Measurements from ENCODE around the gene PDZRN3.

The PDZRN3 gene

DNA sequence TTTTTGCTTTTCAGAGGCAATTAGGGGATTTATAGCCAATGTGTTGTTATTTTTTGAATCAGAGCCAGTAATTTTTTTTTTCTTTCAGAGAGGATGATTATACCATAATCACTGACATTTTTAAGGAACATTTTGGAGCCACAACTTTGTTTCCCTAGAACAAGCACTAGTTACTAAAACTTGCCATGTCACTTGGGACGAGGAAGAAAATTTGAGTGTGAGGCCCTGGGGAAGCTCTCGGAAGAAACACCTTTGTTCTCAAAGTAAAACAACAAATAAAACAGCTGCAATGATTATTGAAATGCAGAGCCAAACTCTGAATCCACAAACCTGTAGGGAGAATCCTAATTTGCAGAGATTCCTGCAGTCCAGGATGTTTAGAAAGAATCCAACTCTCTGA is 69.7 kb downstream of the PDZRN3 start:
- DNase-seq, result no peak

DNA sequence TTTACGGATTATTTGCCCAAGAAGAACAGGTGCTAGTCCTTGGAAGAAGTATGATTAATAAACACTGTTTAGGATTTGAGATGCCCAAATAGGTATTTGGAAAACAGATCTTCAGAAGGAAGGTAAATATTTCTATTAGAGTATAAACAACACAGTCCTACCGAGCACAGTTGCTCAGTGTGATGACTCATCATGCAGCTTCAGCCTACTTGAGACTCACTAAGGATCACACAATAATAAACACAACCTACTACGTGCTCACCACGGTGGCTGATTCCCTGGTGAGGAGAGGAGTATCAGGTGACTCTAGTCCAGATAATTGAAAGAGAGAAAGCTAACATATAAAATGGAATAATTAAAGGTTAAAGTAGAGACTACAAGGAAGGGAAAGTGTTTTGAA is 72.0 kb downstream of the PDZRN3 start:
- no peak for DNase-seq

- no peak for DNase-seq
Measured at GRCh38 chr3:73550032-73550431, 74.7 kb downstream of the PDZRN3 start.

GRCh38 chr3:73549051-73549600 is 75.6 kb downstream of the PDZRN3 start:
- no peak for DNase-seq

DNA sequence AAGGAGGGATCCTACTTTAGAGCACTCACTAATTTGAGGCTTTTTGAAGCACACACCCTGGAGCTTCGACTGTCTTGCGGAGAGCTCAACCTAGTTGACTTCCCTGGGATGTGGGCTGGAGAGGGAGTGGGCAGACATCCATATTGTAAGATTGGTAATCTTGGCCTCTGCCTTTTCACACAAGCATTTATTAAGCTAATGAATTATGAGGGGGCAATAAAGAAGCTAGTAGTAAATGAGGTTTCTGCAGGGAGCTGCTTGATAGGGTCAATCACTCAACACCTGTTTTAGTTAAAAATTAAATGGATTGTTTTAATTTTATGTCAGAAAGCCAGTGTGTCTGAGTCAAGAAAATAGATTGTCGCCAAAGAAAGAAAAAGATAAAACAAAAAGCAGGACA is 76.3 kb downstream of the PDZRN3 start:
- DNase-seq, result no peak

DNA sequence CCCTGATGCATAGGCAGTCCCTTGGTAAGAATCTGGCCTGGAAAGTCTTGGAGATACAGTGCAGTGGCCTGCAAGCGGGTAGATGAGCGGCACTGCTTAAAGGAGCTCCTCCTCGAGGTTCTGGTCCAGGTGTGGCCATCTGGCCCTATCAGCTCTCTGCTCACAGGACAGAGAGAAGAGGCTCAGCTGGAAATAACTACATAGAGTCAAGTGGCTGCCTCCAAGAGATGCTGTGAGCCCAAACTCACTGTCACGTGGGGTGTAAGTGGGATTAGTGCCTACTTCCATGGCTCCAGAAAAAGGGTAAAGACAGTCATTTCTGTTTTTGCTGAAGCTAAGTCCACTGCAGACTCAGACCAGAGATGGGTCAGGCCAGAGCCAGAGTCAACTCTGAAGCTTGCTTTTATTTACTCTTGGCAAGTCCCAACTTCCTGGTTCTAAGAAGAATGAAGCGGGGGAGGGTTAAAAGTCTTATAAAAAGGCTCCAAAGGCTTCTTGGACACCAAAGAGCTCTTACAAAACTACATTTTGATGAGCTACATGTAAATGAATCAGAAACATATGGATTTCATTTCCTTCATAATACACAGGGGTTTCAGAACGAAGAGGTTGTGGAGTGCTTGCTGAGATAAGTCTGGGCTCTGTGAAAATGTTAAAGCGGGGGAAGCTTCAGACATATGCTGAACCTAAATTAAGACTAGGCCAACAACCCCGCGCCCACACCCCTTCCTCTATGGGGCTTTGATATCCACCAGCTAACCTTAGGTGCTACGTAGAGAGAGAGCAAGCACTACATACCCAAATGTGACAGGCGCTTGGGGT is 77.1 kb downstream of the PDZRN3 start:
- DNase-seq, result no peak

GRCh38 chr3:73546961-73547360 is 77.8 kb downstream of the PDZRN3 start:
- DNase-seq, result no peak

- DNase-seq, result no peak
Measured at GRCh38 chr3:73543412-73543811, 81.3 kb downstream of the PDZRN3 start.

- DNase-seq, result no peak
Measured at GRCh38 chr3:73542136-73542535, 82.6 kb downstream of the PDZRN3 start.

DNA sequence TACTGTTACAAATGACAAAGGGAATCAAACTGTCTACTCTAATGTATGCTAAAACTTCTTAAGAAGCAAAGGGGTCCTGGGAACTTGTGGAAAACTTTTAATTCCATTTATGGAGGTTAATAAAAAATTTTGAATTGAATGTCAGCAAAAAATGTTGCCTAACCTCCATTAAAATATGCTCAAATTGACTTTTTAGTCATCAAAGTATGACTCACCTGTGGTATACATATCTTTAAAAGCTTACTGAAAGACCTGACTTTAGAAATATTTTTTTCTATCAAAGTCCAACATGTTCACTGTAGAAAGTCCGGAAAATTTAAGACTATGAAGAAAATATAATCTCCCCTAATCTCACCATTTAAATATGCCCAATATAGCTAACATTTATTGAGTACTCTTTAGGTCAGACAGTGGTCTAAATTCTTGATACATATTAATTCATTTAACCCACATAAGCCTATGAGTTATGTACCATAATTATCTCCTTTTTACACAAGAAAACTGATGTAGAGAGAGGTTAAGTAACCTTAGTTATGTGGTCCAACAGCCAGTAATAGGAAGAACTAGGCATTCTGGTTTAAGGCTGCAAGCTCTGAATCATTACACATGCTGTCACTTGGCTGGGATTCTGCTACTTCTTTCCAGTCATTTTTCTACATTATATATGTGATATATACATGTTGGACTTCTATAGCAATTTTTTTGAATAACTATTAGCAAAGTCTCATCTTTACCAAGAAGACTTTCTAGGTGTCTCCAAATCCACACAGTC is 83.6 kb downstream of the PDZRN3 start:
- no peak for DNase-seq

DNA sequence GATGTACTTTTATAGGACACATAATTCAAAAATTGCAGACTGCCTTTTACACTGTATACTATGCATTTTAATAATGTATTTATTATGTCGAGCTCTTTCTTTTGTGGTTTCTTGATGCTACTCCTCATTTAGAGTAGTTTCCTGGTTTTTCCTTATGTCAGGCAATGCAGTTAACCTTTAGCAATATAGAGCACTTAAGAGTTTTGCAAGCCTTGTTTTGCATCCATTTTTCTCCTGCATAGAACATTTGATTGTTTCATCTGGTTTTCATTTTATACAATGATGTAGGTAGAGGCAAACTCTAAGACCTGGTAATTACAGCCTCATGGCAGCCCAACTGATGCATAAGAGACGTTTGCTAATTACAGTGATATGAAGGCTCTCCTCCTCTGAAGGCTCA is 86.3 kb downstream of the PDZRN3 start:
- DNase-seq, result no peak

DNA sequence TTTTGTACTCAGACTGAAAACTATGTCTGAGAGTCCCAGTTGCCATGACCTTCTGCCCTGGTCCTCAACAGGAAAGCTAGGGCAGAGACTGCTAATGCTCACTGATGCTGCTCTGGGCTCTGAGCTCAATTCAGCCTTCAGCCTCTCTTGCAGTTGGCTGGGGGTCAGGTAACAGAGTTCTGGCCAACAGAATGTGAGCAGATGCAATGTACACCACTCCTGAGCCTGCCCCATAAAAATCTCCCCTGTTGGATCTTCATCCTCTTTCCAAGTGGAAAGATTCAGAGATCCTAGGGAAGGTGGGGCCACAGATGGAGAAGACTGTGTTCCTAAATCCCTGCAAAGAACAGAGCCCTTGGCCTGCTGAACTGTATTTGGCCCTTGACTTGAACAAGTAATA is 87.8 kb downstream of the PDZRN3 start:
- DNase-seq, result no peak

- DNase-seq, result no peak
Measured at GRCh38 chr3:73536336-73536895, 88.3 kb downstream of the PDZRN3 start.

- DNase-seq, result no peak
Measured at GRCh38 chr3:73535931-73536330, 88.8 kb downstream of the PDZRN3 start.

- DNase-seq, result no peak
Measured at GRCh38 chr3:73535137-73535536, 89.6 kb downstream of the PDZRN3 start.

- no peak for DNase-seq
Measured at GRCh38 chr3:73530022-73530396, 94.7 kb downstream of the PDZRN3 start.

DNA sequence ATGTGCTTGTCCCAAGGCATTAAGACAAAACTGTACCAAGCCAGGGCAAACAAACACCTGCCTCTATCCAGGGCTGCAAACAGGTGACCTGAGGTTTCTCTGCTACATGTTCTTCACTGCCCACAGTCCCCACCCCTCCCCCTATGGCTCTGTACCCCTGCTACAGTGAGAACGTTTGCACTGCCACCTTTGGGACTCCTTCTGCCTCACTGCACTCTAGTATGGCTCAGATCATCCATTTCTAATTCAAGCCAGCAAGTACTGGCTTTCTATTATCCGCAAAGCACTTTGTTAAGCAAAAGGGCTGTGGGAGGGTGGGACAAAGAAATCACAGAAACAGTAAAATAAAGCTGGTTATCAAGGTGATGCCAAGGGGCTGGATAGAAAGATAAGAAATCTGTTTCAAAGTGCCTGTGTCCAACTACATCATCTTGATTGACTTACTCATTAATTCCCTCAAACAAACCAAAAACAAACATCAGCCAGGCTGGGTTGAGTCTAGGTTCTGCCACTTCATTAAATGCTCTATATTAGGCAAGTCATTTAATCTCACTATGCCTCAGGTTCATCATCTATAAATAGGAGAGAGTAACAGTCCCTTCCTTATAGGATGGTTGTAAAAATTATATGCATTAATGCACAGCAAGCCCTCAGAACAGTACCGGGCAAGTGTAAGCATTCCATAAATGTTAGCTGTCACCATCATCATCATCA is 95.3 kb downstream of the PDZRN3 start:
- DNase-seq, result no peak

- DNase-seq, result no peak
Measured at GRCh38 chr3:73525591-73525990, 99.2 kb downstream of the PDZRN3 start.

GRCh38 chr3:73523661-73524060 is 101.1 kb downstream of the PDZRN3 start:
- DNase-seq, result no peak

- no peak for DNase-seq
Measured at GRCh38 chr3:73521734-73522336, 102.9 kb downstream of the PDZRN3 start.

DNA sequence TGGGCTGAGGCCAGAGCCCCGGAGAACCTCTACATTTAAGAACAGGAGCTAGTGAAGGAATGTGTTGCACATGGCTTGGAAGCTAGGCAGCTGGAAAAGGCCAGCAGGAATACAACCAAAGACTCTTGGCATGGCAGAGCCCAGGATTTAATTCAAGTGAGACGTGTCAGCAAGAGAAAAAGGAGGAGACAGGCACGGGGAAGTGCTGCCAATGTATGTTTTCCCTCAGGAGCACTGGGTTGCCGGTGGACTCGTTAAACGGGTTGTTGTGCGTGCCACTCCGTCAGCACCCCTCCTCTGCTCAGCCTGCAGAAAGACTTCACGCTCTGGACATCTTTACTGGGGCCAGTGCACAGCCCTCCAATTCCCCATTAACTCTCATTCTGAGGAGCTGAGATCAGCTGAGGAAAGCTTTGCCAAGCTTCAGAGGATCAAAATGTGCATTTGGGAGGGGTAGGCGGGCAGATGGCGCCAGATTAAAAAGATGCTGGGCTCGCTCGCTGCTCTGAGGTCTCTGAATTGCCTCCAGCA is 103.7 kb downstream of the PDZRN3 start:
- DNase-seq, result no peak

DNA sequence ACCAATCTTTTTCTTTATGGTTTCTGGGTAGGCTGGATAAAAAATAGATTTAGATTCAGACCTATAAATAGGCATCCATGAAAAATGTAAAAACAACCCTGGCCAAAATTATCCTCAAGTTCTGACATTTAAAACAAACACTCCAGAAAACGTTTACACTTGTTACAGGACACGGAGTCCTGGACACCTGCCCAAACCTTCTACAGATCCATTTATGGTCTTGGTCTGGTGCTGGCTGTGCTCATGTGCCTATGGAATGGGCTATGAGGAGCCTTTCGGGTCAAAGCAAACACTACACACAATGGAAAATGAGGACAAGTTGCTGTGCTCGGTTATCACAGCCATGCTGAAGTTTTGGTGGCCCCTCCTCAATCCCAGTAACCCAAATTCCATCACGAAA is 108.1 kb downstream of the PDZRN3 start:
- DNase-seq, result no peak
